IMR-90 (cell line): ENCODE results near the gene FOXF1. TPM values are rescaled to one million over a fixed set of nuclear protein-coding genes. Genes with fewer than 3 reads are reported as not detected.

Source experiments
- ATAC-seq: fragments of 200-7000 bp; cut with Tn5 transposase; 2 replicates; pipeline ENCODE4 v1.9.1; 2020; ENCODE audit warnings: low read depth, mild to moderate bottlenecking, moderate library complexity
- BruUV-seq: library from RNA; stranded (reverse); fragments of 400-500 nt; replicated peaks from 2 replicates; lab custom pipeline; 2021; lab: Mats Ljungman, UMichigan
- CTCF ChIA-PET: fragments of 300-600 bp; formaldehyde crosslinking; extraction: SDS; loops from one replicate; lab custom pipeline; 2021; ENCODE audit warnings: antibody characterized with exemption; lab: Yijun Ruan, JAX
- POLR2A ChIA-PET: fragments of 300-600 bp; sonication (Branson Sonifier 250); formaldehyde crosslinking; loops from one replicate; lab custom pipeline; 2022; ENCODE audit warnings: antibody characterized with exemption; ENCODE audit not compliant: unreplicated experiment; lab: Charles Lee
- DNase-seq: peaks from one replicate; pipeline ENCODE4 v3.0.0; 2013
- H2AFZ ChIP-seq: replicated peaks from 2 replicates; pipeline ENCODE3; 2013; ENCODE audit warnings: low read length, mild to moderate bottlenecking; ENCODE audit not compliant: poor library complexity
- H2AK5ac ChIP-seq: 2 replicates; pipeline ENCODE4 v1.6.1; 2013; ENCODE audit warnings: low read depth, low read length, inconsistent platforms
- H2AK9ac ChIP-seq: replicated peaks from 2 replicates; pipeline ENCODE3; 2013; ENCODE audit warnings: mild to moderate bottlenecking, low read depth, low read length, moderate library complexity; ENCODE audit not compliant: poor library complexity
- H2BK120ac ChIP-seq: 2 replicates; pipeline ENCODE4 v1.6.1; 2013; ENCODE audit warnings: low read depth, low read length, inconsistent platforms
- H2BK15ac ChIP-seq: 3 replicates; pipeline ENCODE4 v1.6.1; 2013; ENCODE audit warnings: low read depth, low read length, inconsistent platforms
- H2BK20ac ChIP-seq: 2 replicates; pipeline ENCODE4 v1.6.1; 2013; ENCODE audit warnings: low read depth, mild to moderate bottlenecking, inconsistent platforms, low read length, moderate library complexity
- H2BK5ac ChIP-seq: 2 replicates; pipeline ENCODE4 v1.6.1; 2013; ENCODE audit warnings: mild to moderate bottlenecking, low read depth, low read length, inconsistent platforms; ENCODE audit not compliant: poor library complexity, severe bottlenecking
- H3K14ac ChIP-seq: replicated peaks from 2 replicates; pipeline ENCODE4 v1.6.1; 2013; ENCODE audit warnings: low read depth, low read length, inconsistent platforms
- H3K18ac ChIP-seq: 2 replicates; pipeline ENCODE4 v1.6.1; 2013; ENCODE audit warnings: low read depth, low read length, control low read depth
- H3K23ac ChIP-seq: 2 replicates; pipeline ENCODE4 v1.6.1; 2013; ENCODE audit warnings: low read depth, low read length, inconsistent platforms
- H3K27ac ChIP-seq: 2 replicates; pipeline ENCODE4 v1.5.1; 2013; ENCODE audit warnings: mild to moderate bottlenecking, control low read depth, low read length; ENCODE audit not compliant: insufficient read depth
- H3K27me3 ChIP-seq: 2 replicates; pipeline ENCODE4 v1.6.1; 2013; ENCODE audit warnings: low read length; ENCODE audit not compliant: control insufficient read depth, insufficient read depth
- H3K36me3 ChIP-seq: 2 replicates; pipeline ENCODE4 v1.6.1; 2013; ENCODE audit warnings: low read length, mixed read lengths; ENCODE audit not compliant: control insufficient read depth, insufficient read depth
- H3K4ac ChIP-seq: 2 replicates; pipeline ENCODE4 v1.6.1; 2013; ENCODE audit warnings: low read depth, low read length, inconsistent platforms
- H3K4me1 ChIP-seq: 2 replicates; pipeline ENCODE4 v1.6.1; 2013; ENCODE audit warnings: low read length, mixed read lengths; ENCODE audit not compliant: control insufficient read depth, insufficient read depth
- H3K4me2 ChIP-seq: 2 replicates; pipeline ENCODE4 v1.6.1; 2013; ENCODE audit warnings: low read depth, mild to moderate bottlenecking, control low read depth, low read length, moderate library complexity
- H3K4me3 ChIP-seq: 2 replicates; pipeline ENCODE4 v1.5.1; 2013; ENCODE audit warnings: low read depth, mild to moderate bottlenecking, control low read depth, low read length, moderate library complexity; ENCODE audit not compliant: insufficient read depth
- H3K56ac ChIP-seq: 2 replicates; pipeline ENCODE4 v1.6.1; 2013; ENCODE audit warnings: low read length, inconsistent platforms; ENCODE audit not compliant: insufficient read depth; ENCODE audit errors: extremely low read depth
- H3K79me1 ChIP-seq, 2 experiments: 2 replicates each; pipeline ENCODE4 v1.6.1; 2013; ENCODE audit warnings: low read length in 2 of 2, inconsistent platforms in 1 of 2, low read depth in 1 of 2
- H3K9ac ChIP-seq: 2 replicates; pipeline ENCODE4 v1.6.1; 2013; ENCODE audit warnings: low read depth, low read length, control low read depth
- H3K9me1 ChIP-seq: 2 replicates; pipeline ENCODE4 v1.6.1; 2013; ENCODE audit warnings: low read length, inconsistent platforms; ENCODE audit not compliant: insufficient read depth
- H3K9me3 ChIP-seq: 2 replicates; pipeline ENCODE4 v1.6.1; 2013; ENCODE audit warnings: low read length; ENCODE audit not compliant: control insufficient read depth, insufficient read depth
- H4K20me1 ChIP-seq: 2 replicates; pipeline ENCODE4 v1.6.1; 2013; ENCODE audit warnings: low read length, inconsistent platforms; ENCODE audit not compliant: insufficient read depth
- H4K5ac ChIP-seq: 2 replicates; pipeline ENCODE4 v1.6.1; 2013; ENCODE audit warnings: mild to moderate bottlenecking, low read depth, low read length, control low read depth
- H4K8ac ChIP-seq, 2 experiments: 2 replicates each; pipeline ENCODE4 v1.6.1; 2013; ENCODE audit warnings: low read depth in 2 of 2, low read length in 2 of 2, control low read depth in 1 of 2, inconsistent platforms in 1 of 2
- H4K91ac ChIP-seq: 2 replicates; pipeline ENCODE4 v1.6.1; 2013; ENCODE audit warnings: low read depth, low read length, inconsistent platforms; ENCODE audit not compliant: insufficient read depth
- CHD1 ChIP-seq: IDR thresholded peaks from 2 replicates; pipeline ENCODE4 v1.6.1; 2012; ENCODE audit warnings: low read depth, low read length, improper control_type of control experiment
- ELK1 ChIP-seq: fragments of 150-350 bp; IDR thresholded peaks from 2 replicates; pipeline ENCODE4 v1.6.1; 2016; ENCODE audit warnings: low read depth, mild to moderate bottlenecking, low read length, moderate library complexity, borderline replicate concordance
- MAZ ChIP-seq: IDR thresholded peaks from 2 replicates; pipeline ENCODE4 v1.6.1; 2012; ENCODE audit warnings: low read depth, mild to moderate bottlenecking, low read length, improper control_type of control experiment, moderate library complexity, borderline replicate concordance
- NFE2L2 ChIP-seq: fragments of 150-350 bp; IDR thresholded peaks from 2 replicates; pipeline ENCODE4 v1.6.1; 2016; ENCODE audit warnings: low read depth, mild to moderate bottlenecking, low read length
- POLR2A ChIP-seq: IDR thresholded peaks from 2 replicates; pipeline ENCODE4 v1.6.1; 2012; ENCODE audit warnings: mild to moderate bottlenecking, low read depth, low read length
- SMC3 ChIP-seq: fragments of 150-350 bp; IDR thresholded peaks from 2 replicates; pipeline ENCODE4 v1.6.1; 2016; ENCODE audit warnings: low read depth, mild to moderate bottlenecking, antibody characterized with exemption, low read length, moderate library complexity
- WGBS, 2 experiments: methylation state at CpG; one replicate each; pipeline versions ENCODE4 v1.1.5 to v1.1.7; 2013; ENCODE audit warnings: missing lambda C conversion rate in 2 of 2; ENCODE audit not compliant: insufficient read length in 1 of 2; ENCODE audit errors: extremely low coverage in 2 of 2; 5-methylcytosine and 5-hydroxymethylcytosine counted together
- dilution Hi-C: fragments of 300-500 bp; cut with HindIII; formaldehyde crosslinking; loops from one replicate; pipeline ENCODE4 v1.14.3; 2018; ENCODE audit warnings: low sequenced_read_pairs; ENCODE audit not compliant: unreplicated experiment
- in situ Hi-C: fragments of 300-500 bp; cut with MboI; formaldehyde crosslinking; loops from 3 replicates; pipeline ENCODE4 v1.14.3; 2019; ENCODE audit warnings: low sequenced_read_pairs, inconsistent platforms, mixed read lengths
- intact Hi-C: fragments of 100-400 bp; cut with micrococcal nuclease; formaldehyde crosslinking; loops from 2 replicates; pipeline ENCODE4 v1.10.0; 2022
- polyA plus RNA-seq, 3 experiments: library from polyadenylated mRNA; depleted of rRNA; stranded (reverse); fragments of >200 nt; gene quantifications; 2 replicates each; pipeline ENCODE4 v1.2.3, GENCODE V29; 2012; ENCODE audit warnings: low replicate concordance in 1 of 3
- total RNA-seq: library from RNA; depleted of rRNA; stranded (reverse); fragments of >200 nt; gene quantifications from 2 replicates; pipeline ENCODE4 v1.2.3, GENCODE V29; 2012

The FOXF1 gene
- total and polyA plus RNA-seq, 2 of the 4 experiments (the other 2 are of a cell fraction): 2.7 to 33.0 TPM

- 7% methylated on average over 40 of the region's 70 CpGs; no CpG with 5 or more reads in 1 of the 2 experiments for WGBS, 2 experiments
- H3K18ac ChIP-seq: peak within 1 kb of the TSS; percentile 49; the same call in 1 of the 2 replicates
- intact Hi-C loops (no loop called here), in situ Hi-C loops (no loop called here), dilution Hi-C loops (no loop called here)
- peaks cover 18 to 37% of the 10 kb centered on the region in 2 experiments for H3K79me1 ChIP-seq
- no peak for TF ChIP-seq ELK1
- TF ChIP-seq CHD1: no peak
- TF ChIP-seq NFE2L2: no peak
- TF ChIP-seq SMC3: 0 out of 2 replicates have a peak, but pooled peaks have one; percentile 0
- TF ChIP-seq POLR2A: peak; percentile 89
- peak; percentile 95 for TF ChIP-seq MAZ
- H3K36me3 ChIP-seq: peaks cover 13% of the 10 kb centered on the region
- peak within 1 kb of the TSS; percentile 93 for H3K9ac ChIP-seq
- H3K4ac ChIP-seq: peak within 1 kb of the TSS; percentile 94
- H3K27me3 ChIP-seq: no peaks in the 10 kb centered on the region
- peak within 1 kb of the TSS; percentile 85 for H3K27ac ChIP-seq
- peak within 1 kb of the TSS; percentile 98 for H3K14ac ChIP-seq
- ChIA-PET POLR2A (no interaction called here), CTCF (no interaction called here)
- H4K5ac ChIP-seq: peak within 1 kb of the TSS; percentile 98
- peak within 1 kb of the TSS; percentile 98 for H3K4me2 ChIP-seq
- no peaks in the 10 kb centered on the region for H3K9me3 ChIP-seq
- no peaks in the 10 kb centered on the region for H4K20me1 ChIP-seq
- peak within 1 kb of the TSS; percentile 77 for H3K4me3 ChIP-seq
- H3K4me1 ChIP-seq: peaks cover 7% of the 10 kb centered on the region; the same call in 1 of the 2 replicates
- H4K8ac ChIP-seq: peak within 1 kb of the TSS; percentile 96 to 99
- peak within 1 kb of the TSS; percentile 24; the same call in 1 of the 2 replicates for H2BK120ac ChIP-seq
- BruUV-seq: no TSS peak
- ATAC-seq (peak; percentile 95), DNase-seq (peak; percentile 91)
- H2BK5ac ChIP-seq: peak within 1 kb of the TSS; percentile 59
- peak within 1 kb of the TSS; percentile 70 for H3K56ac ChIP-seq
- H4K91ac ChIP-seq: peak within 1 kb of the TSS; percentile 85
- peak within 1 kb of the TSS; percentile 77 for H3K23ac ChIP-seq
- peak within 1 kb of the TSS; percentile 93 for H2AK5ac ChIP-seq
- peaks cover 7% of the 10 kb centered on the region for H3K9me1 ChIP-seq
- peak within 1 kb of the TSS; percentile 93 for H2AFZ ChIP-seq
- H2BK20ac ChIP-seq: no peak within 1 kb of the TSS
- peak within 1 kb of the TSS; percentile 6; the same call in 2 of the 3 replicates for H2BK15ac ChIP-seq
- H2AK9ac ChIP-seq: peak within 1 kb of the TSS; percentile 99
These were observed 44.8 kb downstream of the FOXF1 start, which contains the start of gene MTHFSD for GRCh38 chr16:86554917-86555703. Gene MTHFSD, minus strand, starts transcription at chr16:86555235. Its CDS starts 51 bp downstream, at chr16:86555184.
